HepG2 (cell line): Measurements from ENCODE around the gene ZBTB21. TPM values are rescaled to one million over a fixed set of nuclear protein-coding genes. Genes with fewer than 3 reads are reported as not detected.

Source experiments
- ARNT ChIP-seq: fragments of 450-650 bp; IDR thresholded peaks from 2 replicates; pipeline ENCODE4 v1.6.1; 2017
- CAMTA2 ChIP-seq: sonication (generic); formaldehyde crosslinking; IDR thresholded peaks from 2 replicates; pipeline ENCODE4 v1.4.0; 2020; ENCODE audit warnings: mild to moderate bottlenecking, missing genetic modification reagents, borderline replicate concordance
- CREB1 ChIP-seq, 2 experiments: fragments of 450-650 bp in 1 of 2; IDR thresholded peaks; 2 replicates each; pipeline ENCODE4 v1.6.1; 2016 to 2017; ENCODE audit warnings: control low read depth in 1 of 2, mild to moderate bottlenecking in 1 of 2, missing compliant biosample characterization in 1 of 2, missing genetic modification characterization in 1 of 2
- CREM ChIP-seq, 2 experiments: sonication (generic) in 1 of 2; formaldehyde crosslinking in 1 of 2; IDR thresholded peaks; 2 replicates each; pipeline versions ENCODE4 v1.4.0 to v1.6.1; 2016 to 2020; ENCODE audit warnings: antibody characterized with exemption in 1 of 2, mild to moderate bottlenecking in 1 of 2, missing genetic modification reagents in 1 of 2
- IRF1 ChIP-seq: sonication (generic); formaldehyde crosslinking; IDR thresholded peaks from 2 replicates; pipeline ENCODE4 v1.4.0; 2020; ENCODE audit warnings: low read depth, mild to moderate bottlenecking, missing genetic modification reagents
- KAT7 ChIP-seq: IDR thresholded peaks from 2 replicates; pipeline ENCODE4 v1.6.1; 2018; ENCODE audit warnings: borderline replicate concordance, missing compliant biosample characterization
- MLLT10 ChIP-seq: sonication (generic); formaldehyde crosslinking; IDR thresholded peaks from 2 replicates; pipeline ENCODE4 v1.4.0; 2020; ENCODE audit warnings: missing genetic modification reagents
- PITX1 ChIP-seq: sonication (generic); formaldehyde crosslinking; IDR thresholded peaks from 2 replicates; pipeline ENCODE4 v1.5.1; 2020; ENCODE audit warnings: mild to moderate bottlenecking, missing genetic modification reagents
- SALL2 ChIP-seq: sonication (generic); formaldehyde crosslinking; IDR thresholded peaks from 2 replicates; pipeline ENCODE4 v1.8.1; 2023; ENCODE audit warnings: mild to moderate bottlenecking, missing genetic modification reagents, inconsistent platforms
- SNAPC5 ChIP-seq: sonication (generic); formaldehyde crosslinking; IDR thresholded peaks from 2 replicates; pipeline ENCODE4 v1.8.1; 2023; ENCODE audit warnings: mild to moderate bottlenecking, missing genetic modification reagents, borderline replicate concordance
- SRY ChIP-seq: sonication (generic); formaldehyde crosslinking; IDR thresholded peaks from 2 replicates; pipeline ENCODE4 v1.8.0; 2022; ENCODE audit warnings: mild to moderate bottlenecking, missing genetic modification reagents
- ZFX ChIP-seq: sonication (generic); formaldehyde crosslinking; IDR thresholded peaks from 2 replicates; pipeline ENCODE4 v1.4.0; 2020; ENCODE audit warnings: mild to moderate bottlenecking, low read depth, missing genetic modification reagents, moderate library complexity
- ZNF136 ChIP-seq: sonication (generic); formaldehyde crosslinking; IDR thresholded peaks from 2 replicates; pipeline ENCODE4 v1.8.1; 2022; ENCODE audit warnings: low read depth, mild to moderate bottlenecking, moderate library complexity, missing genetic modification reagents
- ZNF552 ChIP-seq: sonication (generic); formaldehyde crosslinking; IDR thresholded peaks from 2 replicates; pipeline ENCODE4 v1.9.0; 2022; ENCODE audit warnings: missing genetic modification reagents, mild to moderate bottlenecking, borderline replicate concordance
- ZNF558 ChIP-seq: sonication (generic); formaldehyde crosslinking; IDR thresholded peaks from 2 replicates; pipeline ENCODE4 v1.9.0; 2022; ENCODE audit warnings: mild to moderate bottlenecking, missing genetic modification reagents, borderline replicate concordance
- ZNF607 ChIP-seq: sonication (generic); formaldehyde crosslinking; IDR thresholded peaks from 2 replicates; pipeline ENCODE4 v1.5.1; 2020; ENCODE audit warnings: missing genetic modification reagents, mild to moderate bottlenecking, borderline replicate concordance
- ZNF674 ChIP-seq: sonication (generic); formaldehyde crosslinking; IDR thresholded peaks from 2 replicates; pipeline ENCODE4 v1.5.0; 2020; ENCODE audit warnings: low read depth, mild to moderate bottlenecking, missing genetic modification reagents
- ZNF781 ChIP-seq: sonication (generic); formaldehyde crosslinking; IDR thresholded peaks from 2 replicates; pipeline ENCODE4 v1.5.1; 2020; ENCODE audit warnings: borderline replicate concordance, mild to moderate bottlenecking, missing genetic modification reagents; ENCODE audit errors: not compliant biosample characterization
- polyA plus RNA-seq, 8 experiments: library from polyadenylated mRNA; depleted of rRNA in 3 of 8; stranded (reverse) in 7 of 8; unstranded in 1 of 8; fragments of >200 nt; fragmentation: Illumina TruSeq in 4 of 8; extraction: Trizol in 4 of 8; gene quantifications; 2 replicates each; pipeline versions ENCODE4 v1.2.1 to v1.2.3, GENCODE V29; 2011 to 2016; ENCODE audit warnings: low read depth in 4 of 8, missing spikeins in 1 of 8, mixed read lengths in 1 of 8; ENCODE audit not compliant: insufficient read depth in 1 of 8
- total RNA-seq, 5 experiments: library from RNA; depleted of rRNA; stranded (reverse); fragments of >200 nt; fragmentation: Illumina TruSeq; extraction: Trizol; gene quantifications; 2 replicates each; pipeline ENCODE4 v1.2.3, GENCODE V29; 2016; ENCODE audit warnings: low read depth in 1 of 5
- TF ChIP-seq, protein P1 (sequence below): sonication (generic); formaldehyde crosslinking; conservative IDR thresholded peaks from 2 replicates; pipeline ENCODE4 v1.8.0; 2022; ENCODE audit warnings: missing genetic modification reagents
- TF ChIP-seq, protein P2 (sequence below): sonication (generic); formaldehyde crosslinking; IDR thresholded peaks from 2 replicates; pipeline ENCODE4 v1.4.0; 2020; ENCODE audit warnings: mild to moderate bottlenecking, missing genetic modification reagents
- TF ChIP-seq, protein P3 (sequence below): sonication (generic); formaldehyde crosslinking; IDR thresholded peaks from 2 replicates; pipeline ENCODE4 v1.4.0; 2020; ENCODE audit warnings: missing genetic modification reagents, low read depth, mild to moderate bottlenecking, borderline replicate concordance
- TF ChIP-seq, protein P4 (sequence below): sonication (generic); formaldehyde crosslinking; IDR thresholded peaks from 2 replicates; pipeline ENCODE4 v1.5.1; 2020; ENCODE audit warnings: missing genetic modification reagents, mild to moderate bottlenecking, borderline replicate concordance

ZBTB21 gene
- total and polyA plus RNA-seq, 2 of the 13 experiments (the other 11 are each of a cell fraction or from before 2014, with no cell fraction given), result 4.5 to 6.1 TPM

- TF ChIP-seq, protein P1, sequence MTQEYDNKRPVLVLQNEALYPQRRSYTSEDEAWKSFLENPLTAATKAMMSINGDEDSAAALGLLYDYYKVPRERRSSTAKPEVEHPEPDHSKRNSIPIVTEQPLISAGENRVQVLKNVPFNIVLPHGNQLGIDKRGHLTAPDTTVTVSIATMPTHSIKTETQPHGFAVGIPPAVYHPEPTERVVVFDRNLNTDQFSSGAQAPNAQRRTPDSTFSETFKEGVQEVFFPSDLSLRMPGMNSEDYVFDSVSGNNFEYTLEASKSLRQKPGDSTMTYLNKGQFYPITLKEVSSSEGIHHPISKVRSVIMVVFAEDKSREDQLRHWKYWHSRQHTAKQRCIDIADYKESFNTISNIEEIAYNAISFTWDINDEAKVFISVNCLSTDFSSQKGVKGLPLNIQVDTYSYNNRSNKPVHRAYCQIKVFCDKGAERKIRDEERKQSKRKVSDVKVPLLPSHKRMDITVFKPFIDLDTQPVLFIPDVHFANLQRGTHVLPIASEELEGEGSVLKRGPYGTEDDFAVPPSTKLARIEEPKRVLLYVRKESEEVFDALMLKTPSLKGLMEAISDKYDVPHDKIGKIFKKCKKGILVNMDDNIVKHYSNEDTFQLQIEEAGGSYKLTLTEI (CRISPR knock-in tag), result no peak
- TF ChIP-seq SNAPC5 (CRISPR knock-in tag), result no peak
- TF ChIP-seq ZNF607 (CRISPR knock-in tag), result peak; percentile 36; the same call in 1 of the 2 replicates
- TF ChIP-seq ZNF674 (CRISPR knock-in tag), result no peak
- TF ChIP-seq, protein P2, sequence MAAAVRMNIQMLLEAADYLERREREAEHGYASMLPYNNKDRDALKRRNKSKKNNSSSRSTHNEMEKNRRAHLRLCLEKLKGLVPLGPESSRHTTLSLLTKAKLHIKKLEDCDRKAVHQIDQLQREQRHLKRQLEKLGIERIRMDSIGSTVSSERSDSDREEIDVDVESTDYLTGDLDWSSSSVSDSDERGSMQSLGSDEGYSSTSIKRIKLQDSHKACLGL (CRISPR knock-in tag), result peak; percentile 20
- no peak for TF ChIP-seq MLLT10 (CRISPR knock-in tag)
- no peak for TF ChIP-seq ZFX
- TF ChIP-seq CREB1 (IDR thresholded peaks at IDR 0.05), result no peak
- no peak for TF ChIP-seq CREB1 (CRISPR knock-in tag; IDR thresholded peaks at IDR 0.05)
- TF ChIP-seq ZNF558 (CRISPR knock-in tag), result peak; percentile 73; the same call in 1 of the 2 replicates
- no peak for TF ChIP-seq ZNF781 (CRISPR knock-in tag)
- TF ChIP-seq IRF1 (CRISPR knock-in tag), result no peak
- TF ChIP-seq, protein P3, sequence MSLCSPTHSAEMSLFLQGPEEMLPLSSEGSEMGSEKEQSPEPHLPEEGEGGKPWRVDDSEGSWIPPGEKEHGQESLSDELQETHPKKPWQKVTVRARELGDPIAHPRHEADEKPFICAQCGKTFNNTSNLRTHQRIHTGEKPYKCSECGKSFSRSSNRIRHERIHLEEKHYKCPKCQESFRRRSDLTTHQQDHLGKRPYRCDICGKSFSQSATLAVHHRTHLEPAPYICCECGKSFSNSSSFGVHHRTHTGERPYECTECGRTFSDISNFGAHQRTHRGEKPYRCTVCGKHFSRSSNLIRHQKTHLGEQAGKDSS (CRISPR knock-in tag), result no peak
- TF ChIP-seq CAMTA2 (CRISPR knock-in tag), result no peak
- TF ChIP-seq SRY (CRISPR knock-in tag), result 0 out of 2 replicates have a peak, but pooled peaks have one; percentile 49
- TF ChIP-seq CREM (IDR thresholded peaks at IDR 0.05), result no peak
- no peak for TF ChIP-seq CREM (CRISPR knock-in tag; IDR thresholded peaks at IDR 0.05)
- TF ChIP-seq PITX1, result no peak
- TF ChIP-seq ZNF136 (CRISPR knock-in tag), result no peak
- no peak for TF ChIP-seq ARNT
- TF ChIP-seq, protein P4, sequence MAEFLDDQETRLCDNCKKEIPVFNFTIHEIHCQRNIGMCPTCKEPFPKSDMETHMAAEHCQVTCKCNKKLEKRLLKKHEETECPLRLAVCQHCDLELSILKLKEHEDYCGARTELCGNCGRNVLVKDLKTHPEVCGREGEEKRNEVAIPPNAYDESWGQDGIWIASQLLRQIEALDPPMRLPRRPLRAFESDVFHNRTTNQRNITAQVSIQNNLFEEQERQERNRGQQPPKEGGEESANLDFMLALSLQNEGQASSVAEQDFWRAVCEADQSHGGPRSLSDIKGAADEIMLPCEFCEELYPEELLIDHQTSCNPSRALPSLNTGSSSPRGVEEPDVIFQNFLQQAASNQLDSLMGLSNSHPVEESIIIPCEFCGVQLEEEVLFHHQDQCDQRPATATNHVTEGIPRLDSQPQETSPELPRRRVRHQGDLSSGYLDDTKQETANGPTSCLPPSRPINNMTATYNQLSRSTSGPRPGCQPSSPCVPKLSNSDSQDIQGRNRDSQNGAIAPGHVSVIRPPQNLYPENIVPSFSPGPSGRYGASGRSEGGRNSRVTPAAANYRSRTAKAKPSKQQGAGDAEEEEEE (CRISPR knock-in tag), result no peak
- peak; percentile 27; the same call in 1 of the 2 replicates for TF ChIP-seq KAT7 (CRISPR knock-in tag)
- TF ChIP-seq SALL2, result no peak; the same call in 1 of the 2 replicates
- no peak for TF ChIP-seq ZNF552 (CRISPR knock-in tag)
Observed at GRCh38 chr21:42009018-42009830, 936 bp downstream of the ZBTB21 start (continued).
